GM21786 (cell line): ENCODE results near the gene PPM1M.

Experiments used
- ATAC-seq: cut with Tn5 transposase; IDR thresholded peaks from one replicate; pipeline ENCODE4 v1.9.1; 2021; ENCODE audit not compliant: unreplicated experiment

The PPM1M gene

DNA sequence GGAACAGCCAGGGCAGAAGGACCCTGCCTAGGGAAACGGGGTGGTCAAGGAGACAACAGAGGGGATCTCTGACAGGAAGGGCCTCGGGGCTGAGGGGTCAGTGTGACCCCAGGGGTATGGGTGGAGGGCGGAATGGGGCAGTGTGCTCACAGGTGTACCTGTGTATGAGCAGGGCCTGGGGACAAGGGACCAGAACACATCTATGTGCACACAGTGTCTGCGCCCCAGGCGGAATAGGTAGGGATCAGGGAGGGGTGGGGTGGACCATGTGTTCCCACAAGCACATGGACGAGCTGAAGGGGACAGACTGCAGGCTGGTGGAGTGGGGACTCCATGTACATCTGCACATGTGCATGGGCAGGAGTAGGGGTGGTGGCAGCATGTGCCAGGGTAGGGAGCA is 15.1 kb upstream of the PPM1M start:
- ATAC-seq, result no peak

DNA sequence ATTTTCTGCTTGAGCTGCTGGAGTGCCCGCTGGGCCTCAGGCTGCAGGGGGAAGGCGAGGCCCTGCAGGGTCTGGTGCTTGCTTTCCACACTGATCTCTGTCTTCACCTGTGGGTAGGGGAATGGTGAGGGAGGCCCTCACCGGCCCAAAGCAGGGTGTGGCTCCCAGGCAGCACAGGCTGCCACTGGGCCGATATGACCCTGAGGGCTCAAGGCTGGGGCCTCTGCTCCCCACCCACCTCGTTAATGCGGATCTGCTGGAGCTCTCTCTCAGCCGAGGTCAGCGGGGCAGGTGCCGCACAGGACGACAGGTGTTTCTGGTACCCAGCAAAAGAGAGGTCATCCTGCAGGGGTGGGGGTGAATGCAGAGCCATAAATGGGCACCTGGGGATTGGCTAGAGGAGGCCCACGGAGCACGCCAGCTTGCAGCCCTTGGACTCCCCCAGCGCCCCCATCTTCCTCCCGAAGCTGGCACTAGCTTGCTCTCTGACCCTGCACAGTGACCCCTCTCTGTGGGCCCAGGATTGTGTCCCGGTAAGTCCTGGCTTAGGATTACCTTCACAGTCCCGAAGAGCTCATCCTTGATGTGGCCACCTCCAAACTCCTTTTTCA is 14.6 kb upstream of the PPM1M start:
- ATAC-seq, result no peak

DNA sequence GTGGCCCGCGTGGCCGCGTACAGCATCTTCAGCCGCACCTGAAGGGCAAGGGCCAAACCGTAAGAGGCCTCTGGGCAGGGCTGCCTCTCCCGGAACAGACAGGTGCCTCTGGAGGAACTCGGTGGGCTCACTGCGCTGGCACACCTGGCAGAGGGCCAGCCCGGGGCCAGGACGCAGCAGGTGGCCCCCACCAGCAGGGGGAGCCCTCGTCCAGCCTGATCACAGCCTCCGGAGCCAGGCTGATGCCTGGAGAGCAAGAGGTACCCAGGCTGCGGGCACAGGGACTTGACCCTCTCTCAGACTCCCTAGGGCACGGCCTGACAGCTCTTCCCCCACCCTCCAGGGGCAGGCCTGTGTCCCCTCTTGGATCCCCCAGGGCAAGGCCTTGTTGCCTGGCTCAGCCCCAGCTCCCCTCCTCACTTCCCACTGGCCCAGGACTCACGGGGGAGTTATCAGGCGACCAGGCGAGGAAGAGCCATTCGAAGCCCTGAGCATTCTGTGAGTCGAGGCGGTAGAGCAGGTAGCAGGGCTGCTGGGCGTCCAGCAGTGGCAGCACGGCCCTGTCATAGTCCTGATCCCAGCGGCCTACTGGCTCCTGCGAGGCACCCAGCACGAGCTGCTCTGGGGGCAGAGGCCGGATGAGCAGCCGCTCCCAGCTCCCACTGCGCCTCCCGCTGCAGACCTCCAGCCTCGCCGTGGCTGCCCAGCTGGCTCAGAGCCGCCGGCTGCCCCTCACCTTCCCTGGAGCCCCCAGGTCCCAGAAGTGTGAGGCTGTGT is 13.9 kb upstream of the PPM1M start:
- peak; percentile 50 for ATAC-seq

DNA sequence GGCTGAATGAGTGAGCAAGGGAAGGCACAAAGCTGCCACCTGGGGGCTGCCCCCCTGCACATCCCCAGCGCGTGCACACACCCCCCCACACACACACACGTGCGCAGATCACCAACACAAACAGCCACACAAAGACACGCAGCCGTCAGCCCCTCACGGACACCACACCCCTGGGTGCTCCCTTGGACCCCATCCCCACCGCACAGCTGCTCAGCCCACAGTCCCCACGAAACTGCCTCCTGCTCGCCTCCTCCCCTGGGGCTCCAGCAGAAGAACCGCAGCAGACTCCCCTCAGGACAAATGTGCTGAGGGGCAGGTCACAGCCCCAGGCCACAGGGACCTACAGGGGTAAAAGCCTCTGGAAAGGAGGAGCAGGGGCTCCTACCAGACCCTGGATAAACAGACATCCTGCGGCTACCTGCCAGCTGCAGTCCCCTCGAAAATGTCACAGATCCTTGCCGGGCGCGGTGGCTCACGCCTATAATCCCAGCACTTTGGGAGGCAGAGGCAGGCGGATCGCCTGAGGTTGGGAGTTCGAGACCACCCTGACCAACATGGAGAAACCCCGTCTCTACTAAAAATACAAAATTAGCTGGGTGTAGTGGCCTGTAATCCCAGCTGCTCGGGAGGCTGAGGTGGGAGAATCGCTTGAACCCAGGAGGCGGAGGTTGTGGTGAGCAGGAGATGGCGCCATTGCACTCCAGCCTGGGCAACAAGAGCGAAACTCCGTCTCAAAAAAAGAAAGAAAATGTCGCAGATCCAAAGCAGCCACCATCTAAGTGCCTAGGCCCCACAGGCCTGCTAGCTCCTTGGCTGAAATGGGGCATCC is 13.1 kb upstream of the PPM1M start:
- no peak for ATAC-seq

DNA sequence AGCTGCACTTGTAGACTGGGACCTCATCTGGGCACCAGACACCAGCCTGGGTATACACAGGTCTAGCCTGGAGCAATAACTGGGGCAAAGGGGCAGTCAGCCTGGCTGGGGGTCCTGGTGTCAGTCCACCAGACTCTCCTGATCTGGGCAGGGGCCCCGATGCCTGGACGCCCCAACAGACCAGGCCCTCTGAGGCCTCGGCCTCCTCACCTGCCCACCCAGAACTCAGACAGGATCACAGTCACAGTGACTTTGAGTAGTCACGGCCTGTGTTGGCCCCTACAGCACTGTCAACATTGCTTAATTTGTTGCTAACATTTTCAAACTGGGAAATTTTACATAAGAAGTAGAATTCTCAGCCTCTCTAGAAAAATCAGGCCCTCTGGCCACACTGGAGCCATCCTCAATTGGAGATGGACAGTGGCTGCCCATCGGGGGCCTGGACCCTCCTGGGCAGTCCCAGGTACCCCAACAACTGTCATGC is 12.4 kb upstream of the PPM1M start:
- ATAC-seq, result no peak

DNA sequence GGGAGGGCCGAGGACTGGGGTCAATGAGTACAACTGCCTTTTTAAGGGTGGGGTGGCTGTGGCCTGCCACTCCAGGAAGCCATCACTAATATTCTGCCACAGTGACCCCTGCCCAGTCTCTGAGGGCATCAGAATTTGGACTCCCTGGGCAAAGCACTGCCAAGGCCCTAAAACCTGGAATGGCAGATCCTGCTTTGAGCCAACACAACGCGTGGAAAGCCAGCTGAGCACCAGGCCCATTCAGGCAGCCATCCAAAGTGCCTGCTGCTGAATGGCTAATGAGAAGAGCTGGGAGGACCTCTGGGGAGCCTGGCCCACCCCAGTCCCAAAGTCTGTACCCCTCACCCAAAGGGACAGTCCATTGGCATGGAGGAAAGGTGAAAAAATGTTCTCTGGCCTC is 11.6 kb upstream of the PPM1M start:
- no peak for ATAC-seq

DNA sequence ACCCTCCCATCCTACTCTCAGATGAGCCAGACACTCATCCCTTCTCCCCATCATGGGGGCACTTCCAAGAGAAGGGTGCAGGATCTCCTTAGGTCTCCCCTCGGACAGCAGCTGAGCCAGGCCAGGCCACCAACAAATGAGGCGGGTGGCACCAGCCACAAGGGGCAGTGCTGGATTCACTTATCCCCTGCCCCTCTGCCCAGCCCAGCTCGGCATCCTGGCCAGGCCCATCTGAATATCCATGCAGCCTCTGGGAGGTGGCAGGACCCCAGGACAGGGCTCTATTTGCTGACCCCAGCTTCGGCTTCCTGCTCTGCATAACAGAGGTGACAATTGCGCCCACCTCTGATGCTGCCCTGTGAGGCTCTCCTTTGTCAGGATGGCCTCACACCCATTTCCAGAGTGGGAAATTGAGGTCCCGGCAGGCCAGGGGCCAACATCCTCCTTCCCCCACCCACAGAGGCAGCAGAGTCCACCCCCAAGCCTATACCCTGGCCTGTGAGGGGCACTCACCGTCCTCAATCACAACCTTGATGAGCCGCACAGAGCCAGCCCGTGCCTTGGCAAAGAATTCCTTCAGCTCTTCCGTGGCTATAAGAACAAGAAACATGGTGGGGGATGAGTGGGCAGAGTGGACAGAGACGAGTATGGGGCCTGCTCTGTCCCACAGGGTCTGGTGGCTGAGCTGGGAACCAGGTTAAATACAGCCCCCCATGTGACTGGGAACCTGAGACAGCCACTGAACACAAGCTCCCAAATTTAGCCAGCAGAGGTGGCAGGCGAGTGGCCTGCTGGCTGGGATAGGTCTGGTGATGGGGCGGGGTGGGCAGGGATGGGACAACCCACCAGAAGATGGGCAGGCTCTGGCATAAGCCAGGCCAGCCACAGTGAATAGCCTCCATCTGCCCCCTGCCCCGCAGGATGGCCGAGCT is 10.8 kb upstream of the PPM1M start:
- no peak for ATAC-seq

DNA sequence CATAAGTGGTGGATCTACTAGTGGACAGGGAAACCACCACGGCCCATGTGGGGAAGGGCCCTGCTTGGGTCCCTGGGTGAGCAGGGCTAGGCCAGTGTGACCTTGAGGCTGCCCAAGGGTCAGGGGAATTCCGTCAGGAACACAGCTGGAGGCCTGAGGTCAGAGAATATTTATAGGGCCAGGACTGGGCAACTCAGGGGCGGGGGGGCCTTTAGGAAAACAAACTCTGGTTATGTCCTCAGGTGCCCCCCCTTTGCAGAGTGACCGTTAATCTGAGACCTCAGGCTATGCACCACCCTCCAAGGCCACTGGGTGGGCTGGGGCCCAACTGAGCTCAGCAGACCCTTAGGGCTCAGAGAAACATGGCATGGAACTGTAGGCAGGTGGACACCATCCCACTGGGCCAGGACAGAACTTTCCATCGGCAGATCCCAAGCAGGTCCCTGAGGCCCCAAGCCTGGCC is 9.1 kb upstream of the PPM1M start:
- ATAC-seq, result no peak

DNA sequence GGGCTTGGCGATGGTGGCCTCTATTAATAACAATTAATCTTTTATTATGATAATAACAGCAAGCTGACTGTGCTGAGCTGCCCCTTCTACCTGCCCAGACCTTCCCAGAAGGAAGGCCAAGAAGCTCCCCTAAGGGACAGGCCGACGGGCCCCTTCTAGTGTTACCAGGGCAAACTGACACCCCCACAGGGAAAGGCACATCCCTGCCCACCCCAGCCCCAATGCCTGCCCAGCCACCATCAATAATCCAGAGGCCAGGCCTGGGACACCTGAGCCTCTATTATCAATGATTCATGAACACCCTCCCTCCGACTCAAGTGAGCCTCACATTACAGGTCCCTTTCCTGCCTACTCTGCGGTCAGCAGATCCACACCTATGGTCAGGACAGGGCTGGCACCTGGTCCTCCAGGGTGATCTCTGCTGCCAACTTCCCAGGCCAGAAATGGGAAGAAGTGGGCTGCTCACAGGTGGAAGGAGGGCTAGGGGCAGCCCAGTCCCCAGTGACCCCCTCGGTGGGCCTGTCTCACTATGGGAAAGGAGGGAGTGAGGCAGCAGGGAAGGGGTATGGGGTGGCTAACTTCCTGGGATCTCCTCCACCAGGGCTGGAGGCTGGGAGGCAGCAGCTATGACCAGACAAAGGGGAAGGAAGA is 8.4 kb upstream of the PPM1M start:
- no peak for ATAC-seq

DNA sequence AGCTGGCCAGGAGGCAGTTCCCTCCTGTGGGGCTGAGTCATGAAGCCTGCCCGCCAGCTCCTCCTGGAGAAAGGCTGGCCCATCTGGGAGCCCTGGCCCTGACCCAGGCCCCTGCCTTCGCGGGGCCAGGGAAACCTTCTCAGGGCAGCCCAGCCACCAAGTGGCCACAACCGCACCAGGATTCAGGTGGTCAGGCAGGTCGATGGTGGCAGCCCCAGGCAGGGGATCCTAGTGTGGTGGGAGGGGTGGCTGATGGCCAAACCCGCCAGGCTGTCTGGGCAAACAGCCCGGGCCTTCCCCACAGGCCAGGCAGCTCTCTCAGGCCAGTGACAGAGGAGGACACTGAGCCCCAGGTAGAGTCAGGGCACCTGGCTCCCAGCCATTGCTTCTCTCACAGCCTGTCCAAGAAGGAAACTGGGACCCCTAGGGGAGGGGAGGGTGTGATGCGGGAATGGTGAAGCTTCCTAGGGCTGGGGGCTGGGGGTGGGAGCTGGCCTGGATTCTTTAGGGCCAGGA is 7.8 kb upstream of the PPM1M start:
- no peak for ATAC-seq

DNA sequence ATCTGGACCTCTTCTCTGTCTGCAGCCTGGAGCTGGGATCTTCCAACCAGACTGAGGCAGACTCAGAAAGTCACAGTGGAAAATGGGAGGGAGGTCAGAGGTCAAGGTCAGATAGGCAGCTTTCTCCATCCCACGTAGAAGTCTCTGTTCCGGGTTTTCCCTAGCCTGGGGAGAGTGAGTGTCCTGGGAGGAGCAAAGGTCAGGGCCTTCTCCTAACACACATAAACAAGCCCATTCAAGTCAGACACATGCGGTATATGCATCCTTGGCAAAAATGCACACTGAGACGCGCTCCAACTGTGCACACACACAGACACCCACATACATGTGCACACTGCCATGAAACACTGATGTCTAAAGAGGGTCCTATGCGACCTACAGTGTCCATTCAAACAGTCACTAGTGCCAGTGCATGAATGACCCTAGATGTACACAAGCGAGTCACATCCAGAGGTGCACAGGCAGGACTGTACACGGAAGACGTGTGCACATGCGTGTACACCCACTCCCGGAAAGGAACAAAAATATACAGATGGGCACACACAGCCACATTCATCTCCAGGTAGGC is 7.3 kb upstream of the PPM1M start:
- peak; percentile 6 for ATAC-seq

DNA sequence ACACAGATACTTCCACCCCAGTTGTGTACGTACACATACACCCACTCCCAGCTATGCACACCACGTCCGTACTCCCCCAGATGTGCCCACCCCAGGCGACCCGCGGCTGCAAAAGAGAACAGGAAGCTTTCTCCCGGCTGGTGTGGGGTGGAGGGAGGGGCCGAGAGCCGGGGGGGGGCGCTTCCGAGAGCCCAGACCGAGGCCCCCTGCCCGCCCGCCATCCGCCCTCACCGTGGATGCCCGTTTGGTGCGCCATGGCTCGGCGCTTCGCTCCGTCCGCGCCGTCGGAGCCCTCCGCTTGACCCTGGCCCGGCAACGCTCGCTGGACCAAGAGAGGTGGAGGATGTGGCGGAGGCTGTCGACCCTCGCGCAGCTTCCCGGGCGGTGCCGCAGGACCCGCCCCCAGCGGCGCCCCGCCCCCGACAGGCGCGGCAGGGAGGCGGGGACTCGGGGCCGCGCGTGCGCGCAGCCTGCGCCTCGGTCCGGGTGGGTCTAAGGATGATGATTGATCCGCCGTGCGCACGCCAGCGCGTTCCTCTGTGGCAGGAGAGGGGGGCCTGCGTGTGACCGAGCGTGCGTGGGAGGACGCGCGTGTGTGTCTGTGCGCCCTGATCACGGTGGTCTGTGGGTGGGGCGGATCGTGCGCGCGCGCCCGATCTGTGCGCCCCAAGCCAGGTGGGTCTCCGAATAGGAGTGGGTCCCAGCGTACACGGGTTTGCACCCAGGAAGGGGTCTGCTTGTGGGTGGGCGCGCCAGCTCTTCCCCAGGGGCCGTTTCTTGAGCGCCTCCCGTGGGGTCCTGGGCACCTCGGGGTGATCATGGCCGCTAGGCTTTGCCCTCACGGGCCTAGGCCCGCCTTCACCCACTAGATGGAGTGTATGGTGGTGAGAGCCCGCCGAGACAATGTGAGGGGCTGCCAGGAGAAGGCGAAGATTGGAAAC is 6.5 kb upstream of the PPM1M start, which contains the start of gene TWF2:
Gene TWF2, minus strand, starts transcription at position 398 of the 941 bp plus-strand sequence. Its CDS starts 142 bp downstream, at position 256.
- ATAC-seq, result peak; percentile 61

DNA sequence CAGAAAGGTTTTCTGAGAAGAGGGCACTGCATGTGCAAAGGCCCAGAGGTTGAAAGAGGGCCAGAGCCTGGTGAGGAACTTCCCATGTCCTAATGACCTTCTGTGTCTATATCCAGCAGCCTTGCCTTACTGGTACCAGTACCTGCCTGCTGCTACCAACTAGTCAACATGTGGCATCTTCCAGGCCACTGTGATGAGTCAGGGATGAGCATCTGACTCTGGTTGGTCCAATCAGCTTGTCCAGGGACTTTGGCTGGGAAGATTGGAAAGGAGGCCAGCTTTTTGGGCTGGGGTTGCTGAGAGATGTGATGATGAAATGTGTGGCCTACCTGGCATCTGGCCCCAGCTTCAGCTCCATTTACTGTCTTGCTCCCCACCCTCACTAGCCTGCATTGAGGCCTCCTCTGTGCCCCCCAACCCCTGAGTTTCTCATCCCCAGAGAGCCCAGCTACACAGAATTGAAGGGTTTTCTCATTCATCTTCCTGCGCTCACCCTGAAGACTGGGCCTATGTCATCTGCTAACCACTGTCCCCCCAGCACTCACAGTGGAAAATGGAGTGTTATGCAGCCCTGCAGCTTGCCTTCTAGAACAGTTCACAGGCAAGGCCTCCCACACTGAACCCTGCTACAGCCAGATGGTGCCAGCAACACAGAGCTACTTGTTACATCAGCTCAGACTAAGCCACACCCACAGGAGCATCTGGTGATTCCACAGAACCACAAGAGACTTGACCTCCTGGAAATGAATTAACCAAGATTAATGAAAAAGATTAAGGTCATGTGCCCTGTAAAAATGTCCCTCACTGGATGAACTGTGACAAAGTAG is 5.3 kb upstream of the PPM1M start:
- ATAC-seq, result no peak

DNA sequence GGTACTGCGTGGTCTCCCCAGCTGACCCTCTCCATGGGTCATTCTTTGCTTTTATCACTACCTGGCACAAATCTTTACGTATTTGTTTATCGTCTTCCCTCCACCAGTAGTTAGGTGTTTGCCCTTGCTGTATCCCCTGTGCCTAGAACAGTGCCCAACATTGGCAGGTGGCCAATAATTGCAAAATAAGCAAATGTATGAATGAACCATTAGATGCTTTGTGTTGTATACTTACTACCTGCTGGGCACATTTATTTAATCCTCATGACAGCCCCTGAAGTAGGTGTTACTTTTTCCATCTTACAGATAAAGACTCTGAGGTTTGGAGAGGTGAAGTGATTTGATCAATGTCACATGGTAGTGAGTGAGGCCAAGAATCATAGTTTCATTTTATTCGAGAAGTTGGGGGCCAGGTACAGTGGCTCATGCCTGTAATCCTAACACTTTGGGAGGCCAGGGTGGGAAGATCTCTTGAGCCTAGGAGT is 4.6 kb upstream of the PPM1M start:
- ATAC-seq, result no peak

DNA sequence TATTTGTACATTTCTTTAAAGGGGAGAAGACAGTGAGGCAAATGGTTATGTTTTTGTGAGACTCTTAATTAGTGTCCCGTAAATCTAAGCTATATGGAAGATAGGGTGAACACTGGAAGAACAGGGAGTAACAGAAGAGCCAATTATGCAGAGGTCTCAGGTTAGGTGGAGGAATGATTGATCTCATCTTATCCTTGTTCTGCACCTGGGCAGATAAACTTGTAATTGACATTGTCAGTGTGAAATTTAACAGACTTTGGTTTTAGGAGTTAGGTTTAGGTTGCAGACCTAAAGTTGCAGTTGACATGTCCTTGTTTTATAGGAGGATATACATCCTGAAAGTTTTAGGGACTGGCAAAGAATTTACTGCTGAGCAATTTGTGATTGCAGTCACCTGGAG is 3.5 kb upstream of the PPM1M start:
- no peak for ATAC-seq

DNA sequence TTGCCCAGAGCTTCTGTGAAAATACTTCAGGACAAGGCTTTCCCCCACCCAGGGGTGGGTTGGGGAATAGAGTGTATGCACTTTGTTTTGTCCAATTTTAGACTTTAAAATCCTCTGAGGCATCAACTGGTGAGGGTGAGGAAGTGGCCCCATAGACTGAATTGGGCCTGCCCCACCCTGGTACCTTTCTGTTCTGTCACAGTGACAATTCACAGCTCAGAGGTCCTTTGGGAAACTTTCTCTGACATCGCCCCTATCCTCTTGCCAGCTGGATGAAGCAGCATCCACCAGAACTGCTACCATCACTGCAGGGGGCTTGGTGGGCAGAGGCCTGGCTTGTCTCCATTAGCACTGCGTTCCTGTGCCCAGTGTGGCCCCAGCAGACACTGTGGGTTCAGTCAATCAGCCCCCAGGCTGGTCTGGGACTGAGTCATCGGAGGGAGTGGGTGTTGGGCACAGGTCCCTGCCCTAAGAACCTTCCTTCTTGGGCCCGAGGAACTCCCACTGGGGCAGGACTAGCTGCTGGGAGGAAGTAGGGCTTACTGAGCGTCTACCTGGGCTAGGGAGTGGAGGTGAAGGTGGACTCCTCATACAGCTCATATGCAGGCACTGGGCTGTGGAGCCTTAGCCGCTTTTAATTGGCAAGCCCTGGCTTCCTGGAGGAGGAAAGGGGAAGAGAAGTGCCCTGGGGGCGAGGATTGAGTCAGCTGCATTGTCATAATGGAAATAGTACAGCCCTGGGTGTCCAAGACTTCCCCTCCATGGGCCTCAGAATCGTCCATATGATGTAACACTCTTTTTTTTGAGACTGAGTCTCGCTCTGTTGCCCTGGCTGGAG is 1.5 kb upstream of the PPM1M start:
- ATAC-seq, result peak; percentile 47
